GM18498 (cell line): ENCODE measurements around the gene FOXRED2.
"Not testable (repeated sequence)": the region's sequence is repeated elsewhere in the genome, so short reads cannot be mapped to it uniquely, and the experiment has no call there.

Source experiments
- ATAC-seq: cut with Tn5 transposase; IDR thresholded peaks from one replicate; pipeline ENCODE4 v1.9.1; 2021; ENCODE audit warnings: mild to moderate bottlenecking, moderate library complexity; ENCODE audit not compliant: unreplicated experiment

The FOXRED2 gene

DNA sequence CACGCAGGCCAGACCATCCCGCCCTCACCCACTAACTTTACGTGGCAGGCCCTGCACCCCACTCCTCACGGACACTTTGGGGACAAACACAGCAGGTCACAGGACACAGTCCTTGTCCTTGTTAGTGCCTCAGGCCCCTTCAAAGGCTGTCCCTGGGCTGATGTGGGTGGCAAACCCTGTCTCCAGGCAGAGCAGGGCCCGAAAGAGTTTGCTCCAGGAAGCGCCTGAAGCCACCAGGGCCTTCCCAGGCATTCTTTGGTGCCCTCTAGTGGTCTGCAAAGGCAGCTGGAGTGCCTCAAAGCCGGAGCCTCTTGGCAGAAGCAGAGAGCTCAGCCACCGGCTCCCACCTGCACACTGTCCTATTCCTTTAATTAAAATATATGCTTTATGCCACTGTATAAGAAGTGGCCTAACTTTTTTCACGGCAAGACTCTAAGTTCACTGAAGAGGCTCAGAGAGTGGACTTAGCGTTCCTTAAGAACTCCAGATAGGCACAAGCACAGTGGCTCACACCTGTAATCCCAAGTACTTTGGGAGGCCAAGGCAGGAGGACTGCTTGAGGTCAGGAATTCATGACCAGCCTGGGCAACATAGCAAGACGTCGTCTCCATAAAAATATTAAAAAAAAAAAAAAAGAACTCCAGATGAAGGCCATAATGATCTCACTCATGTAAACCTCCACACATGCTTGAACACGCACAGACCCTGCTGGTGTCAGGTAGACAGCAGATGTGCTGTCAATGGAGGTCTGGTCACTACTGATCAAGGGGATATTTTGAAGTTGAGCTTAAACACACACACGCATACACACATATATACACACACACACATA, 36.5 kb downstream of the FOXRED2 start:
- no peak for ATAC-seq

DNA sequence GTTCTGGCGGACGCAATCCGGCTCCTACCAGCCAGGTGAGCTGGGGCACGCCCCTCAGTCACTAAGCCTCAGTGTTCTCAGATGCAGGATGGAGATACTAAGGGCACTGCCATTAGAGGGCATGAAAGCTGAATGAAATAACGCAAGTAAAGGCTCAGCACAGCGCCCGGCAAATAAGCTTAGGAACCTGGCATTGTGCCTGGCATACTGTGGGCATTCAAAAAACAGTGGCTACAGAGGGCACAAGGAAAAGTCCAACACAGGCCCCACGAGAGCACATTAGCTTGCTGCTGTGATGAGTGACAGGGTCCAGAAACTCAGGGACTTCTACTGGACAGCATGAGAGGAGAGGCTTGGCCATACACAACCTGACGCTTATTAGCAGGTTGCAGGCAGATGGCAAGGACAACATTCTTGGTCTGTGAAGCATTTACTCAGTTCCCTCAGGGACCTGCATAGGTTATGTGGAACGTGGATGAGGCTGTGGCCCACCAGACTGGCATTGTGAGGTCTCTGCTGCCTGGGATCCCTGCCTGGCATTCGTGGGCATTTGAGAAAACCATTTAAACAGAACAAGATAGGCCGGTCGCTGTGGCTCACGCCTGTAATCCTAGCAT, 37.6 kb downstream of the FOXRED2 start:
- no peak for ATAC-seq

DNA sequence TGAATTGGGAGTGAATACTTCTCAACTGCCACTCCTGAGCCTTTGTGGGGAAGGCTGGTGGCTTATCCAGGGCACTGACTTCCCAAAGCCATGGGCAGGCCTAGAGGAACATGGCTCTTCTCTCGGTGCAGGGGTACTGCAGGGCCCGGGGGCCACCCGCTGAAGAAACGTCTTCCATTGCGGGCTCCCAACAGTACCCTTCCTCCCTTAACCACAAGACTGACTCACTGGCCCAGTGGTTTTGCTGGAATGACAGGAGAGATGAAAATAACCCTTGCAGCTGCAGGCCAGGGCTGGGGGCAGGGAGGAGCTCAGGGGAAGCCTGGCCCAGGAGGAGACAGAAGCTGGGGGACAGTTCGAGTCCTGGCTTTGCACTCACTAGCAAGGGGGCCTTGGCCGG, 38.9 kb downstream of the FOXRED2 start:
- no peak for ATAC-seq

DNA sequence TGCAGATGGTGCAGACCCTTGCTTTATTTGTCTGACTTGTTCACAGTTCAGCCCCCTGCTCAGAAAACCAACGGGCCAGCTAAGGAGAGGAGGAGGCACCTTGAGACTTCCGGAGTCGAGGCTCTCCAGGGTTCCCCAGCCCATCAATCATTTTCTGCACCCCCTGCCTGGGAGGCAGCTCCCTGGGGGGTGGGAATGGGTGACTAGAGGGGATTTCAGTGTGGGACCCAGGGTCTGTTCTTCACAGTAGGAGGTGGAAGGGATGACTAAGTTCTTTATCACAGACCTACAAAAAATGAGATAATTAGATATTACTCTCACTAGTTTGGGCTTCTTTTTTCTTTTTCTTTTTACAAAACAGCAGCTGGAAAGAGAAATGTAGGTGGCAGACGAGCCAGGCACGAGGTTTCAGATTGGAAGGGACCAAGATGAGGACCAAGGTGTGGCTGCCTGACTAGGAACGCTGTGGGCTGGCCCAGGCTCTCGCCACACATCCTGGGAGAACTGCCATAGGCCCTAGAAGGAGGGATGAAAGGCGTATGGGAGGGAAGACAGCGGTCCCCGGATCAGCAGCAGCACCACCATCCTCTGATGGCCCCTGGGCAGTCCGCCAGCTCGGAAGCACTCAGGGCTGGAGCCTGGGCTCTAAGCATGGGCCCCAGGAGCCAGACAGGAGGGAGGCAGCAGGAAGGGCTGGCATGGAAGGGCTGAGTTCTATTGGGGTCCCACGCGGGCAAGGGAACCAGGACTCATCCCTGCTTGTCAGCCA, 39.6 kb downstream of the FOXRED2 start:
- ATAC-seq: no peak

DNA sequence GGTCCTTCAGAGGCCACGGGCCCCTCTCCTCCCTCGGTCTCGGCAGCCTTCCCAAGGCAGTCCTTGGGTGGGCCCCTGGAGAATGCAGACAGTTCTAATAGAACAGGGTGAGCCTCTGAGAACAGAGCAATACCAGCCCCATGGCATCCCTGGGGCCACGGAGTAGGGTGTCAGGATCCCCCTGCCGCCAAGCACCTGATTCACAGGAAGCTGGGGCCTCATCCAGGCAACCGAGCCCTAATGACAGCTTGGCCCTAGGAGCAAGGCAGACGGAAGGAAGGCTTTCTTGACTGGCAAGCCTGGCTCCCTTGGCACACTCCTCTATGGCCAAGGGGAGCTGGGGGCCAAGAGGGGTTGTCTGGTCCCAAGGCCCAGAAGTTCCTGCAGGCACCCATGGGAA, 40.6 kb downstream of the FOXRED2 start:
- ATAC-seq: no peak

DNA sequence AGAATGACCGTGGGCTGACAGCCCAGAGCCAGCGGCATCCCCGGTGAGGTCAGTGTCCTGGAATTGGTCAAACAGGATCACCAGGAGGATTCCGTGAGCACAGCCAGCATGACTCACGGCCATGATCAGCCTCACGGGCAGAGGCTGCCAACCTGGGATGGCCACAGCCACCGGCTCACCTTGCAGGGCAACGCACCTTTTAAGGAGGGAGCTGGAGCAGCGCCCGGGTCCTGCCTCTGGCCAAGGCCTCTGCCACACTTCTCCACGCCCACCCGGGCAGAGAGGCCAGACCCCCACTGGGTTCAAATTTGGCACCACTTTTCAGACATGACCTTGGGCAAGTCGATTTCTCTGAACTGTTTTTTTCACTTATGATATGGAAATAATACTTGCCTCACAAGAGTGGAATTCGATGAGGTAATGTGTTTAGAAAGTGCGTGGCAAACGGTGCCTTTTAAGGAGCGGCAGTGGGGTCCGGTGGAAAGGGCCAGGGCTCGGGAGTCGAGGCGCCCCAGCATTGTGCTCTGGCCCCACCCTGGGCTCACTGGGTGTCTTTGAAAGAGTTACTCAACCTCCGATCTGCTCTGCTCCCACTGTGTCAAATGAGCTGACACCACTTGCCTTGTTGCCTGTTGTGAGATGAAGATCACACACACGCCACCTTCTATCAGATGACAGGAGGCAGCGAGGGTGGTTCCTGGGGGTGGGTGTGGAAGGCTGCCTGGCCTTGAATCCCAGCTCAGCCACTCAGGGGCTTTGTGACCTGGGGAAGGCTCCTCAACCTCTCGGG, 41.4 kb downstream of the FOXRED2 start:
- ATAC-seq: no peak

DNA sequence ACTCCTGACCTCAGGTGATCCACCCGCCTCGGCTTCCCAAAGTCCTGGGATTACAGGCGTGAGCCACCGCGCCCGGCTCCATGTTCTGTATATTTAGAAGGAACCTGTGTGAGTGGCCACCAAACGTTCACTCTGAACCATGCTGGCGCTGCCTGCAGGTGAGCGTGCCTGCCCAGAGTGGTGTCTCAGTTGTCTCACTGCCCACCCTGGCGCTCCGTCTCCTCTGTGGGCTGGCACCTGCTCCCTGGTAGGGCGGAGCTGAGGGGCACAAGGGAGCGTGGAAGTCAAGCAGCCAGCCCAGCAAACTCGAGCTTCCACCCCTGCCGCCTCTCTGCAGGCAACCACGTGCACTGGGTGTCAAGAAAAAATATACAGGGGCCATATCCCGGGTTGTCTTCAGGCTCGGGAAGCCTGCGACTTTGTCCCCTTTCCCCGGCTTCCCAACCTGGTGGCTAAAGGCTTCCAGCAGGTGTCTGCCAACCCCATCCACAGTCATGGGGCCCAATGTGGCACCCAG, 42.1 kb downstream of the FOXRED2 start:
- ATAC-seq: no peak

DNA sequence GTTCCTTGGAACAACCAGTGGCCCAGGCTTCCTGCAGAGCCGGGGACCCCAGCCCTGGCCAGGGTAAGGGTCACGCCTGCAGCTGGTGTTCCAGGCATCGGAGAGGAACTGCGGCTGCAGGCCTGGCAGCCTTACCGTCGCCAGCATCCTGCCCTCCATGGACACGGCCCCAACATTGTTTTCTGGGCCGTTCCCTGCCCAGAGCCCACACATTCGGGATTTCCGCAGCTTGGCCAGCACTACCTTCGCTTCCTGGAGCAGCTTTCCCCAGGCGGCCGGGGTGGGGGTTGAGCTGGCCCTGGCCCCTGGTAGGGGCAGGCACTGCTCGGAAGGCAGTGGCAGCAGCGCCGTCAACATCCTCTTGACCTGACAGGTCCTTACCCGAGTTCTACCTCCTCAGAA, 43.1 kb downstream of the FOXRED2 start:
- no peak for ATAC-seq

DNA sequence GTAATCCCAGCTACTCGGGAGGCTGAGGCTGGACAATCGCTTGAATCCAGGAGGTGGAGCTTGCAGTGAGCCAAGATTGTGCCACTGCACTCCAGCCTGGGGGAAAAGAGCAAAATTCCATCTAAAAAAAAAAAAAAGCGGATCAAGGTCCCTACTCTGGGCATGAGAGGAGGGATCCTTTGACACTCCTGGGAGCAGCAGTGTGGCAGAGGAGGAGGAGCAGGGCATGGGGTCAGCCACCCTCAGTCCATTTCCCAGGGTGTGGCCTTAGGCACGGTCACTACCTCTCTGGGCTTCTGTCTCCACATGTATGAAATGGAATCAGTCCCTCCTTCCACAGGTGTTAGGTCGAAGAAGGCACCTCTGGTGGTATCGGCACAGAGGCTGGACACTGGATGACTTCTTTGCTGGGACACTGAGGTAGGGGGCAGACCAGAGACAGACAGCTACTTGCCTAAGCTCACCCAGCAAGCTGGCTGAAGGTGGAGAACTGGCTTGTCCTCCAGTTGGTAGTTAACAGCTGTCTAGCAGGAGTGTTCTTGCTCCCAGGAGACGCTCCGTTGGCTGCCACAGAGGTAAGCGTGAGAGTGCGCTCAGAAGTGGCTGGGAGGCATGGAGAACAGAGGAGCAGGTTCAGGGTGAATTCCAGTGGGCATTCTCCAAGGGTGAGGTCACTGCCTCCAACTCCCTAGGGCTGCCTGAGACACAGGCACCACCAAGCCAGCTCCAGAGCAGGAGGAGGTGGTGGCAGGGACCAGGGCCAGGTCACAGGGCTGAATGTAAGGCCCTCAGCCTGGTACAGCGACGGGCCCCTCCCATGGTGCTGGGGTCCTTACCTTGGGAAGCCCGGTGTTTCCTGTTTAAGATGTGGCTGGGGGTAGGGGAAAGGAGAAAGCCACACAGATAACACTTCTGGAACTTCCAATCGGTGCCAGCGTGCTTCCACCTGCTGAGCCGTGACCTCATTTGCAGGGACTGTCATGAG, 44.9 kb downstream of the FOXRED2 start:
- ATAC-seq: no peak

DNA sequence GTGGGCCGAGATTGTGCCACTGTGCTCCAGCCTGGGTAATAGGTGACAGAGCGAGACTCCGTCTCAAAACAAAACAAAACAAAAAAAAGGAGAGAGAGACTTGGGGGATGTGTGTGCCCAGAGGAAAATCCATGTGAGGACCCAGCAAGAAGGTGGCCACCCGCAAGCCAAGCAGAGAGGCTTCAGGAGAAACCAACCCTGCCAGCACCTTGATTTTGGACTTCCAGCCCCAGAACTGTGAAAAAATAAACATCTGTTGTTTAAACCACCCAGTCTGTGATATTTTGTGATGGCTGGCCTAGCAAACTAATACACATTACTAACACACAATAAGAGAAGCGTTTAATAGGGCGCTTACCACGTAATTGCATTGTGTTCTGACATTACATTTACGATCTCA, 46.6 kb downstream of the FOXRED2 start:
- ATAC-seq: no peak

DNA sequence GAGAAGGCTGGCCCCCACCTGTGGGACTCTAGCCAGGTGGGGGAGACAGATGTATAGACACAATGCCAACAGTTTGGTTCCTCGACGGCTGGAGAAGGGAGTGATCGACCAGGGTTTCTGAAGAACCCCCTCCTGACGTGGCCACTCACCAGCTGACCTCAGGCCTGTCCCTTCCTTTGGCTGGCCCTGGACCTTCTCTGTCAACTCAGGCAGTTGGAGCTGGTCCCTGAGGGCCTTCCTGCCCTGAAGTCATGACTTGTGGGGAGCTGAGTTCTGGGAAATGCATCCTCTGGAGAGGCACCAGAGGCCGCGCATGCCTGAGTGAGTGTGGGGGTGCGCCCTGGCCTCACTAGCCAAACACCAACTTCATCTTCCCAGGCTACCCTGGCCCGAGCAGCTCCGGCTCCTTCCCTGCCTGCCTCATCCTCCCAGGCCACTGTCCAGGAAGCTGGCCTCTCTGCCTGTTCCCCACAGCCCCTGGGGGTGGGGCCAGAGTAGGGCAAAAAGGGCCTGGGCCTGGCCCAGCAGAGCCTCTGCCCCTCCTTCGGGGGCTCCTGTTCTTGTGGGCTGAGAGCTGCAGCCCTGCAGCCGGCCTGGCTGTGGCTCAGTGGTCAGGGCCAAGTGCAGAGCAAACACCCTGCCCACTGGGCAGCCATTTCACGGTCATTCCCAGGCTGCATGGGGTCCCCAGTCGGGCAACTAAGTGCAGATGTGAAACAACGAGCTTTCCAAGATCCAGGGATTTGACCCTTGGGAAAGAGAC, 49.0 kb downstream of the FOXRED2 start:
- no peak for ATAC-seq

DNA sequence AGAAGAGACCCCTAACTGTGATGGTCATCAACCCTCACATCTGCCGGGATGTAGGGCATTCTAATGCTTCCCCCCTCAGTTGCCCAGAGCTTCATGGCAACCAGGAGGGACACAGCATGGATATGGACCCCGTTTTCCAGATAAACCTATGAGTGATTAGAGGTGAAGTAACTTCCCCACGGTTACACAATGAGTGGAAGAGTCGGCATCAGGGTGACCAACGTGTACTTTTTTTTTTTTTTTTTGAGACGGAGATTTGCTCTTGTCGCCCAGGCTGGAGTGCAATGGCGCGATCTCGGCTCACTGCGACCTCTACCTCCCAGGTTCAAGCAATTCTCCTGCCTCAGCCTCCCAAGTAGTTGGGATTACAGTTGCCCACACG, 50.4 kb downstream of the FOXRED2 start:
- ATAC-seq: no peak

DNA sequence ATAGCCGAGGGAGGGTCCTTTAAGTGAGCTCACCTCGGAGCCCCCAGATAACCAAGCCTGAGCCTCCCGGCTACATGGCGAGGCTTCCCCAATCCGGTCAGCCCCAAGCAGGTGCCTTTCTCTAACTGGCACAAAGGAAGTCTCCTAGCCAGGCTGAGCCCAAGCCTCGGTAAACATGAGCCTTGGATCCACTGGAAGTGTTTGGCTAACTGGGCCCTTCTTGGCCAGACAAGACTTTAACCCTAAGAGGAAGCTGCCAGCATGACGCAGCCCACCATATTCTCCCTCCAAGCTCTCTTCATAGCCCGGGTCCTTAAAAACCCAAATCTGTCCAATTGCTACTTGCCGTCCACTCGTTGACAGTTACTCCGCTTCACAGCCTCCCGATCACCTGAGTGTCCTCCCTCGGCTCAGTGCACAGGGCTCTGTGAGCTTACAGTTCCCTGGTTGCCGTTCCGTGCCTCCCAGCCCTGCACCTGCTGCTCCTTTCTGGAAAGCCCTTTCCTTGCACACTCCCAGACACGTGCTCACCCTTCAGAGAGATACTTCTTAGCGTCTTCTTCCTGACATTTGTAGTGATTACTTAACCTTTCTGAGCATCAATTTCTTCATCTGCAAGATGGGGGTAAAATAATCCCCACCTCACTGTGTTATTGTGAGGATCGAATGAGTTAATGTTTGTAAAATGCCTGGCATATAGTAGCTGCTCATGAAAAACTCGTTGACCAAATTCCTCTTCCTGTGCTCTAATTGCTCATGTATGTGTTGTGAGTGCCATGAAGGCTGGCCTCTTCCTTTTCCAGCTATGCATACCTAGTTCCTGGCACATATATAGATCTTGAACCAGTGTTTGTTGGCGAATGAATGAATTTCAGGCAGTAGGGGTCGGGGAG, 51.0 kb downstream of the FOXRED2 start:
- no peak for ATAC-seq

DNA sequence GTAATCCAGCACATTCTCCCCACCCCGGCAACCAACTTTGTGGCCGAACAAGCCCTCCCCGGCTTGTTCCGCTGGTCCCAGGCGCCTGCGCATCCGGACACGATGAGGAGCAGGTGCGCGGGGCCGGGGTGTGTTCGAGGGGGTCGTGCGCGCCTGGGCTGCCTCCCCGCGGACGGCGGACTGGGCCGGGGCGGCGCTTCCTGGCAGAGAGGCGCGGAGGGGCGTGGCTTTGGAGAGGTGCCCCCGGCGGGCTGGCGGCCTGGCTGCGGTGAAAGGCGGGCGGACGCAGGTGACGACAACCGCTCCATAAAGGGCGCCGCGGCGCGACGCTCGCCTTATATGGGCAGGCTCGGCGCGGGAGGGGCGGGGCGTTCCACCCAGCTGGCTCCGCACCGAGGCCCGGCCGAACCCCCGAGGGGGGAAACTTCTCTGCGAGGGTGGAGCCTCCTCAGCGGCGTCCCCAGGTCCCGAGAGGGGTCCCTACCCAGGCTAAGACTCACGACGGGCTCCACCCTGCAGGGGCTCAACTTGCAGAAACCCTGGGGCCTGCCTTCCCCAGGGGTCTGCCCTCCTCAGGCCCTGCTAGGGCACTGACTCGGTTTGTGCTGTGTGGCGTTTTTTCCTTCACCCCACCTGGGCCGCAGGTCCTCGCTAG, 51.8 kb downstream of the FOXRED2 start:
- ATAC-seq: peak; percentile 67

DNA sequence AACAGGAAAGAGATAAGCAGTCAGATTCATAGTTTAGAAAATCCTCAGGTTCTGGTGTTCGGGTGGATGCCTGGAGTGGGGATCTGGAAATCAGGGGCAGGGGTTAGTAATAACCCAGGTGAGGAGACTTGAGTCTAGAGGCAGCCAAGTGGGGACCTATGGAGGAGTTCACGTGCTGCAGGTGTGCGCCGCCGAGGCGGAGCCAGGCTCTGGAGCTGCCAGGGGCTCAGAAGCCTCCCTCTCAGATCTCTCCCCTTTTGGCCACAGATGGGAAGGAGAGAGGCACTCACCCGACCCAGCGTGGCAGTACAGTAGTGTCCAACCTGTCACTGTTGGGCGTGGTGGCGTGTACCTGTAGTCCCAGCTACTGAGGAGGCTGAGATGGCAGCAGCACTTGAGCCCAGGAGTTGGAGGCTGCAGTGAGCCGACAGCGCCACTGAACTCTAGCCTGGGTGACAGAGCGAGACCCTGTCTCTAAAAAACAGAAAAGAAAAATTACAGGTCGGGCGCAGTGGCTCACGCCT, 52.9 kb downstream of the FOXRED2 start:
- ATAC-seq: no peak

DNA sequence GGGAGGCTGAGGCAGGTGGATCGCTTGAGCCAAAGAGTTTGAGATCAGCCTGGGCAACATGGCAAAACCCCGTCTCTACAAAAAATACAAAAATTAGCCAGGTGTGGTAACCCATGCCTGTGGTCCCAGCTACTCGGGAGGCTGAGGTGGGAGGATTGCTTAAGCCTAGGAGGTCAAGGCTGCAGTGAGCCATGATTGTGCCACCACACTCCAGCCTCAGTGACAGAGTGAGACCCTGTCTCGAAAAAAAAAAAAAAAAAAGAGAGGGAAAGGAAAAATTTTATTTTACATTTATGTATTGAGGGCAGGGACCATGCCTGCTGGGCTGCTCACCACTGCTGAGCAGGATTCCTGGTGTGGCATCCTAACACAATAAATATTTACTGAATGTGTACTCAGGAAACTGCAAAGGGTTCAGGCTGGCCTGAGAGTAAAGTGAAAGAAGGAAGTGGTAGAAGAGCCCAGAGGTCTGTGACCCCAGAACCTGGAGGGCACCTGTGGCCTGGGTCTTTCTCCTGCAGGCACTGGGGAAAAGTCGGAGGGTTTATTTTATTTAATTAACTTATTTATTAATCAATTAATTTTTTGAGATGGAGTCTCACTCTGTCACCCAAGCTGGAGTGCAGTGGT, 53.7 kb downstream of the FOXRED2 start:
- not testable (repeated sequence) for ATAC-seq
